ENCODE measurements around the gene CHL1. TPM values are rescaled to one million over a fixed set of nuclear protein-coding genes. Genes with fewer than 3 reads are reported as not detected.

The CHL1 gene
- total and polyA plus RNA-seq, 2 experiments from 2014 or later: 1.4 to 1.9 TPM

GRCh38 chr3:418239-418929 is 221.8 kb downstream of the CHL1 start:
- no peak overlapping the region for H3K4me2 ChIP-seq
- no peak for TF ChIP-seq ZNF114 (CRISPR knock-in tag; IDR thresholded peaks at IDR 0.05)
- no peak for TF ChIP-seq EZH2 (IDR thresholded peaks at IDR 0.05; ENCODE audit: low read depth, unreplicated experiment)
- no peak for TF ChIP-seq ZNF331 (CRISPR knock-in tag; IDR thresholded peaks at IDR 0.05; ENCODE audit: low read depth)
- TF ChIP-seq STAT1 (IDR thresholded peaks at IDR 0.05; ENCODE audit: unreplicated experiment): no peak
- TF ChIP-seq CREB1 (CRISPR knock-in tag; IDR thresholded peaks at IDR 0.05; ENCODE audit: low read depth): no peak
- no peak for TF ChIP-seq ZNF462 (CRISPR knock-in tag; IDR thresholded peaks at IDR 0.05)
- TF ChIP-seq REST (IDR thresholded peaks at IDR 0.05; ENCODE audit: unreplicated experiment): no peak
- TF ChIP-seq POLR2AphosphoS5 (IDR thresholded peaks at IDR 0.05; ENCODE audit: low read depth): no peak
- no peak for TF ChIP-seq EZH2phosphoT487 (IDR thresholded peaks at IDR 0.05; ENCODE audit: unreplicated experiment)
- no peaks in the 10 kb centered on the region for H3F3A ChIP-seq (replicated peaks; ENCODE audit: low read depth)
- no peak overlapping the region for H3K4me3 ChIP-seq
- no peaks in the 10 kb centered on the region for H3K79me2 ChIP-seq (replicated peaks; ENCODE audit: insufficient read depth)
- Mint-ChIP-seq H3K27ac (no peak overlapping the region), H3K4me3 (no peak overlapping the region), H3K27me3 (ENCODE audit: insufficient read depth, low read depth, poor library complexity) (peaks cover 2% of the 10 kb centered on the region), H3K4me1 (no peaks in the 10 kb centered on the region), H3K36me3 (ENCODE audit: low read depth) (peaks cover 27% of the 10 kb centered on the region; the same call in 2 of the 3 replicates), H3K9me3 (peaks cover 87% of the 10 kb centered on the region)
- H3K4me1 ChIP-seq (ENCODE audit: insufficient read depth): no peaks in the 10 kb centered on the region
- peaks cover 77% of the 10 kb centered on the region for H3K27me3 ChIP-seq (ENCODE audit: insufficient read depth)
- H3K27ac ChIP-seq (ENCODE audit: low read depth): no peak overlapping the region
- H3K9me2 ChIP-seq (ENCODE audit: insufficient read depth): no peaks in the 10 kb centered on the region
- H4K20me1 ChIP-seq (replicated peaks; ENCODE audit: insufficient read depth): 0 out of 2 replicates have a peak, but pooled peaks cover 6% of the 10 kb centered on the region
- DNase-seq (ENCODE audit: low spot score) (no peak), ATAC-seq (no peak)
- no peak overlapping the region for H2AFZ ChIP-seq
- no peaks in the 10 kb centered on the region for H3K36me3 ChIP-seq (ENCODE audit: insufficient read depth)
